HUES6 (cell line): Measurements from ENCODE around the gene BCAM.
A peak's percentile ranks its signal among the peaks of the same experiment; 100 is the strongest.

Experiments
- H3K27ac ChIP-seq: 2 replicates; pipeline ENCODE4 v1.7.0; 2013; ENCODE audit warnings: low read depth, mild to moderate bottlenecking, low read length, inconsistent platforms
- H3K27me3 ChIP-seq: 2 replicates; pipeline ENCODE4 v1.6.1; 2013; ENCODE audit warnings: low read length; ENCODE audit not compliant: control insufficient read depth, insufficient read depth
- H3K36me3 ChIP-seq: 2 replicates; pipeline ENCODE4 v1.6.1; 2013; ENCODE audit warnings: low read length; ENCODE audit not compliant: control insufficient read depth, insufficient read depth
- H3K4me1 ChIP-seq: 2 replicates; pipeline ENCODE4 v1.6.1; 2013; ENCODE audit warnings: low read length; ENCODE audit not compliant: control insufficient read depth, insufficient read depth
- H3K4me3 ChIP-seq: 2 replicates; pipeline ENCODE4 v1.5.1; 2013; ENCODE audit warnings: low read depth, low read length
- H3K9ac ChIP-seq: one replicate; pipeline ENCODE4 v1.6.1; 2013; ENCODE audit warnings: mild to moderate bottlenecking, low read length
- H3K9me3 ChIP-seq: 2 replicates; pipeline ENCODE4 v1.6.1; 2013; ENCODE audit warnings: low read depth, low read length; ENCODE audit not compliant: control insufficient read depth, insufficient read depth

Gene BCAM

DNA sequence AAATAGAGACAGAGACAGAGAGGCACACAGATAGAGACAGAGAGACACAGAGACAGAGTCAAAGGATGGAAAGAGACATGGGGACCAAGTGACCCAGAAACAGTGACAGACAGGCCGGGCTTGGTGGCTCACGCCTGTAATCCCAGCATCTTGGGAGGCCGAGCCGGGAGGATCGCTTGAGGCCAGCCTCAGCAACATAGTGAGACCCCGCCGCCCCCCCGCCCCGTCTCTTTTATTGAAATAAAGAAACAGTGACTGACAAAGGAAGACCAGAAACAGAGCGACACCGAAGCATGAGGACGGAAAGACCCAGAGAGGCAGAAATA lies 36.3 kb downstream of the BCAM start:
- H3K27ac ChIP-seq: no peak overlapping the region
- H3K4me3 ChIP-seq: peak overlapping the region; percentile 85
- peaks cover 3% of the 10 kb centered on the region for H3K27me3 ChIP-seq
- peak overlapping the region; percentile 61 for H3K9ac ChIP-seq
- H3K36me3 ChIP-seq: no peaks in the 10 kb centered on the region
- peaks cover 18% of the 10 kb centered on the region for H3K4me1 ChIP-seq
- H3K9me3 ChIP-seq: no peaks in the 10 kb centered on the region

GRCh38 chr19:44845612-44846454 lies 36.9 kb downstream of the BCAM start, which contains the start of gene NECTIN2:
Gene NECTIN2, plus strand, starts transcription at chr19:44846297. Its CDS starts 229 bp downstream, at chr19:44846526.
- Histone ChIP-seq H3K27me3 (peaks cover 3% of the 10 kb centered on the region), H3K36me3 (no peaks in the 10 kb centered on the region), H3K27ac (peak within 1 kb of the TSS; percentile 99), H3K9me3 (no peaks in the 10 kb centered on the region), H3K9ac (peak within 1 kb of the TSS; percentile 97), H3K4me1 (peaks cover 23% of the 10 kb centered on the region), H3K4me3 (peak within 1 kb of the TSS; percentile 85)

GRCh38 chr19:44846455-44847143 lies 37.7 kb downstream of the BCAM start:
- Histone ChIP-seq H3K27me3 (peaks cover 3% of the 10 kb centered on the region), H3K4me3 (peak overlapping the region; percentile 80), H3K27ac (peak overlapping the region; percentile 99), H3K4me1 (peaks cover 24% of the 10 kb centered on the region), H3K36me3 (peaks cover 4% of the 10 kb centered on the region), H3K9ac (peak overlapping the region; percentile 97), H3K9me3 (no peaks in the 10 kb centered on the region)

GRCh38 chr19:44847144-44848035 lies 38.5 kb downstream of the BCAM start:
- H3K4me3 ChIP-seq: peak overlapping the region; percentile 80
- no peaks in the 10 kb centered on the region for H3K9me3 ChIP-seq
- H3K36me3 ChIP-seq: peaks cover 5% of the 10 kb centered on the region
- H3K27ac ChIP-seq: peak overlapping the region; percentile 99
- peak overlapping the region; percentile 97 for H3K9ac ChIP-seq
- H3K27me3 ChIP-seq: peaks cover 3% of the 10 kb centered on the region
- peaks cover 24% of the 10 kb centered on the region for H3K4me1 ChIP-seq

- peak overlapping the region; percentile 97 for H3K9ac ChIP-seq
- H3K4me1 ChIP-seq: peaks cover 24% of the 10 kb centered on the region
- no peaks in the 10 kb centered on the region for H3K9me3 ChIP-seq
- H3K27ac ChIP-seq: peak overlapping the region; percentile 99; the same call in 1 of the 2 replicates
- peaks cover 5% of the 10 kb centered on the region for H3K36me3 ChIP-seq
- peak overlapping the region; percentile 80 for H3K4me3 ChIP-seq
- peaks cover 3% of the 10 kb centered on the region for H3K27me3 ChIP-seq
Measured at GRCh38 chr19:44848036-44848811, 39.3 kb downstream of the BCAM start.

GRCh38 chr19:44848812-44849447 lies 40.0 kb downstream of the BCAM start:
- Histone ChIP-seq H3K9me3 (no peaks in the 10 kb centered on the region), H3K27me3 (peaks cover 3% of the 10 kb centered on the region), H3K36me3 (peaks cover 9% of the 10 kb centered on the region), H3K4me1 (peaks cover 24% of the 10 kb centered on the region), H3K9ac (peak overlapping the region; percentile 97), H3K27ac (peak overlapping the region; percentile 99; the same call in 1 of the 2 replicates), H3K4me3 (peak overlapping the region; percentile 80)

DNA sequence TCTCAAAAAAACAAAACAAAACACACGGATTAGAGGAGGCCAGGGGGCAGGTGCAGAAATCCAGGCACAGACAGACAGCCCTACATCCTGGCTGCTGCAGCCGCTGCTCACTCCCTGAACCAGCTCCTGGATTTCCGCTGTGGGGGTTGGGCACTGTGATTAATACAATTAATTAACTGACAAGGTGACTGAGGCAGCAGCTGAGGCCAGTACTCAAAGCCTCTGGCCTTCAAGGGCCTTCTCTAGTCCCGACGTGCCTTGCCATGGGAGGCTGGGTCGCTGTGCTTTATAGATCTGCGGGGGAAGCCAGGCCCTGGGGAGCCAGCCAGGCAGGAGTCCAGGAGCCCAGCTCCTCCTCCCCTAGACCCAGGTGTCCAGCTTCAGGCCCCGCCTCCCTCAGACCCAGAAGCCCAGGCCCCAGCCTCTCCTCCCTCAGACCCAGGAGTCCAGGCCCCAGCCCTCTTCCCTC lies 41.8 kb downstream of the BCAM start:
- Histone ChIP-seq H3K4me3 (no peak overlapping the region), H3K27me3 (no peaks in the 10 kb centered on the region), H3K36me3 (peaks cover 17% of the 10 kb centered on the region), H3K9ac (peak overlapping the region; percentile 26), H3K27ac (no peak overlapping the region), H3K4me1 (peaks cover 22% of the 10 kb centered on the region), H3K9me3 (no peaks in the 10 kb centered on the region)

DNA sequence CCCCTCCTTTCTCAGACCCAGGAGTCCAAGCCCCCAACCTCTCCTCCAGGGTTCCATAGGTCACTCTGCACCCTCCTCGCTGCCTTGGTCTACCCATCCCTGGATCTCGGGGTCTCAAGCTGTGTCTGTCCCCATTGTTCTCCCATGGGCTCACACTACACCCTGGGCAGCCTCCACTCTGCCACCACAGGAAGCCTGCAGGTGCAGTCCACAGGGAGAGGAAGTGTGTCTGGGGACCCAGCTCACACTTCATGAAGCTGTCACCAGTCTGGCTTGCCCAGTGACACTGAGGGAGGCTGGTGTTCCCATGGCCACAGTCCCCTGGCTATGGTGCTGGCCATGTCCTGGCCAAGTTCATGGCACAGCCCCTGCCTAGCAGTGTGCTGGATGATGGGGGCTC lies 42.5 kb downstream of the BCAM start:
- H3K4me3 ChIP-seq: no peak overlapping the region
- H3K27me3 ChIP-seq: no peaks in the 10 kb centered on the region
- H3K27ac ChIP-seq: no peak overlapping the region
- H3K36me3 ChIP-seq: peaks cover 24% of the 10 kb centered on the region
- no peaks in the 10 kb centered on the region for H3K9me3 ChIP-seq
- H3K9ac ChIP-seq: no peak overlapping the region
- H3K4me1 ChIP-seq: peaks cover 26% of the 10 kb centered on the region

GRCh38 chr19:44855606-44856005 lies 46.7 kb downstream of the BCAM start:
- no peaks in the 10 kb centered on the region for H3K9me3 ChIP-seq
- H3K4me3 ChIP-seq: no peak overlapping the region
- H3K27me3 ChIP-seq: no peaks in the 10 kb centered on the region
- peaks cover 51% of the 10 kb centered on the region for H3K36me3 ChIP-seq
- H3K4me1 ChIP-seq: peaks cover 13% of the 10 kb centered on the region
- no peak overlapping the region for H3K27ac ChIP-seq
- no peak overlapping the region for H3K9ac ChIP-seq
